NCI-H1417 (cell line): ENCODE results near the gene COIL.
"Not testable (repeated sequence)": the region's sequence is repeated elsewhere in the genome, so short reads cannot be mapped to it uniquely, and the experiment has no call there.

Source experiments
- DNase-seq, 3 experiments: peaks; one replicate each; lab custom pipeline; 2025; lab: John Stamatoyannopoulos, UW

COIL gene

GRCh38 chr17:56960596-56961538, at the start of gene COIL:
Gene COIL, minus strand, starts transcription at chr17:56961050. Its CDS starts 31 bp downstream, at chr17:56961019.
- DNase-seq: peak; percentile 97 to 99 (median 99)

- no peak for DNase-seq
Measured at GRCh38 chr17:57010487-57010886, 49.6 kb upstream of the COIL start.

GRCh38 chr17:57009737-57010445, 49.0 kb upstream of the COIL start:
- peak; percentile 66 to 85 (median 71) for DNase-seq

GRCh38 chr17:57008958-57009357, 48.1 kb upstream of the COIL start:
- no peak for DNase-seq

GRCh38 chr17:57006040-57006439, 45.2 kb upstream of the COIL start:
- DNase-seq: no peak

- peak in 2 of 3 experiments; percentile 31 to 74 for DNase-seq
Measured at GRCh38 chr17:57004944-57005579, 44.2 kb upstream of the COIL start.

- no peak for DNase-seq
Measured at GRCh38 chr17:57002904-57003303, 42.1 kb upstream of the COIL start.

GRCh38 chr17:57001541-57001940, 40.7 kb upstream of the COIL start:
- DNase-seq: peak in 1 of 3 experiments; percentile 3

- DNase-seq: no peak
Measured at GRCh38 chr17:56997313-56997712, 36.5 kb upstream of the COIL start.

- no peak for DNase-seq
Measured at GRCh38 chr17:56995766-56996165, 34.9 kb upstream of the COIL start.

GRCh38 chr17:56994009-56994792, 33.4 kb upstream of the COIL start:
- DNase-seq: no peak

GRCh38 chr17:56992364-56992763, 31.5 kb upstream of the COIL start:
- no peak for DNase-seq

GRCh38 chr17:56988901-56989572, 28.2 kb upstream of the COIL start:
- DNase-seq: no peak

GRCh38 chr17:56987283-56987834, 26.5 kb upstream of the COIL start:
- DNase-seq: no peak

- no peak for DNase-seq
Measured at GRCh38 chr17:56985371-56986162, 24.7 kb upstream of the COIL start.

GRCh38 chr17:56983366-56983765, 22.5 kb upstream of the COIL start:
- DNase-seq: no peak

- peak in 1 of 3 experiments; percentile 84 for DNase-seq
Measured at GRCh38 chr17:56982312-56982711, 21.5 kb upstream of the COIL start.

GRCh38 chr17:56980526-56980925, 19.7 kb upstream of the COIL start:
- DNase-seq: not testable (repeated sequence)

- peak in 1 of 3 experiments; percentile 24 for DNase-seq
Measured at GRCh38 chr17:56979091-56979480, 18.2 kb upstream of the COIL start.
